Thyroid gland (tissue), 4 donors: ENCODE results near the gene ARIH2. TPM values are rescaled to one million over a fixed set of nuclear protein-coding genes. Genes with fewer than 3 reads are reported as not detected.

Experiments
- DNase-seq, 2 donors: peaks; one replicate each; pipeline ENCODE4 v3.0.0-alpha.2; 2019
- H3K27ac ChIP-seq, 3 donors: fragments of 200-600 bp; sonication (generic); 1 replicate in 2 of 3; 2 replicates in 1 of 3; pipeline ENCODE4 v1.5.1; 2016 to 2019; ENCODE audit warnings: mild to moderate bottlenecking in 1 of 3, moderate library complexity in 1 of 3
- H3K27me3 ChIP-seq: fragments of 200-600 bp; sonication (generic); one replicate; pipeline ENCODE4 v1.5.1; 2019
- H3K36me3 ChIP-seq, 2 donors: fragments of 200-600 bp; sonication (generic); one replicate each; pipeline ENCODE4 v1.5.1; 2016 to 2019
- H3K4me1 ChIP-seq, 2 donors: fragments of 200-600 bp; sonication (generic); one replicate each; pipeline ENCODE4 v1.5.1; 2017 to 2019
- H3K4me3 ChIP-seq, 3 donors: fragments of 200-600 bp; sonication (generic); replicated peaks in 1 of 3; 1 replicate in 2 of 3; 2 replicates in 1 of 3; pipeline ENCODE4 v1.5.1; 2016; ENCODE audit warnings: mild to moderate bottlenecking in 1 of 3
- H3K9me3 ChIP-seq: fragments of 200-600 bp; sonication (generic); one replicate; pipeline ENCODE4 v1.5.1; 2017
- POLR2A ChIP-seq, 2 donors: fragments of 450-650 bp; IDR thresholded peaks; one replicate each; pipeline ENCODE4 v1.6.1; 2017; ENCODE audit warnings: antibody characterized with exemption in 2 of 2, mild to moderate bottlenecking in 2 of 2, moderate library complexity in 1 of 2
- WGBS, 2 donors: methylation state at CpG; one replicate each; pipeline ENCODE4 v1.1.5; 2017; 5-methylcytosine and 5-hydroxymethylcytosine counted together
- intact Hi-C: fragments of 100-400 bp; cut with DNase I; formaldehyde crosslinking; loops from one replicate; pipeline ENCODE4 v1.15.1; 2023
- microRNA counts, 2 donors: library from miRNA; unstranded; fragments of <30 nt; microRNA quantifications; one replicate each; lab custom pipeline; 2016 to 2017
- microRNA-seq: library from miRNA; unstranded; fragments of <30 nt; microRNA quantifications from one replicate; pipeline ENCODE4, GENCODE V29; 2016
- small RNA-seq: library from RNA; depleted of rRNA; stranded (forward); fragments of <200 nt; gene quantifications from one replicate; pipeline ENCODE3, GENCODE V24; 2016
- total RNA-seq, 4 donors: library from RNA; depleted of rRNA; stranded (reverse); fragments of >200 nt; gene quantifications; one replicate each; pipeline ENCODE4 v1.2.3, GENCODE V29; 2016
- TF ChIP-seq, protein P1 (sequence below), 6 experiments: fragments of 200-600 bp in 3 of 6; fragments of 450-650 bp in 3 of 6; sonication (generic) in 3 of 6; IDR thresholded peaks; one replicate each; pipeline ENCODE4 v1.5.1; 2016 to 2019; ENCODE audit warnings: antibody characterized with exemption in 6 of 6, mild to moderate bottlenecking in 2 of 6, inconsistent platforms in 1 of 6, moderate library complexity in 1 of 6

Gene ARIH2
- total RNA-seq, 4 donors from 2014 or later: 108 to 136 (median 117) TPM

GRCh38 chr3:49035281-49035680 is 116.6 kb downstream of the ARIH2 start:
- TF ChIP-seq POLR2A (IDR thresholded peaks at IDR 0.05): no peak
- TF ChIP-seq, protein P1, sequence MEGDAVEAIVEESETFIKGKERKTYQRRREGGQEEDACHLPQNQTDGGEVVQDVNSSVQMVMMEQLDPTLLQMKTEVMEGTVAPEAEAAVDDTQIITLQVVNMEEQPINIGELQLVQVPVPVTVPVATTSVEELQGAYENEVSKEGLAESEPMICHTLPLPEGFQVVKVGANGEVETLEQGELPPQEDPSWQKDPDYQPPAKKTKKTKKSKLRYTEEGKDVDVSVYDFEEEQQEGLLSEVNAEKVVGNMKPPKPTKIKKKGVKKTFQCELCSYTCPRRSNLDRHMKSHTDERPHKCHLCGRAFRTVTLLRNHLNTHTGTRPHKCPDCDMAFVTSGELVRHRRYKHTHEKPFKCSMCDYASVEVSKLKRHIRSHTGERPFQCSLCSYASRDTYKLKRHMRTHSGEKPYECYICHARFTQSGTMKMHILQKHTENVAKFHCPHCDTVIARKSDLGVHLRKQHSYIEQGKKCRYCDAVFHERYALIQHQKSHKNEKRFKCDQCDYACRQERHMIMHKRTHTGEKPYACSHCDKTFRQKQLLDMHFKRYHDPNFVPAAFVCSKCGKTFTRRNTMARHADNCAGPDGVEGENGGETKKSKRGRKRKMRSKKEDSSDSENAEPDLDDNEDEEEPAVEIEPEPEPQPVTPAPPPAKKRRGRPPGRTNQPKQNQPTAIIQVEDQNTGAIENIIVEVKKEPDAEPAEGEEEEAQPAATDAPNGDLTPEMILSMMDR (IDR thresholded peaks at IDR 0.05): no peak
- intact Hi-C loops: no loop called here
- Histone ChIP-seq H3K9me3 (no peaks in the 10 kb centered on the region), H3K27me3 (no peaks in the 10 kb centered on the region), H3K4me3 (no peak overlapping the region), H3K27ac (no peak overlapping the region), H3K36me3 (peaks cover 30 to 44% of the 10 kb centered on the region in 2 donors), H3K4me1 (no peaks in the 10 kb centered on the region)
- no peak for DNase-seq
- 98% methylated on average over 3 of the region's 3 CpGs for WGBS, 2 donors

MicroRNAs within 50 kb of the gene (microRNA counts, 767-probe panel; counts per million panel counts)
- microRNA hsa-miR-191-5p (lab: Ali Mortazavi, UCI) (3,460 to 6,340 counts per million in 2 donors), microRNA hsa-miR-425-5p (lab: Ali Mortazavi, UCI) (1,730 to 2,159 counts per million in 2 donors)

Small RNA genes within 50 kb of the gene (microRNA-seq; reads per million reads assigned to microRNA genes)
- gene MIR191 (12,262 reads per million, percentile 94 among the genes with 10 or more reads in this experiment), gene MIR425 (708 reads per million, percentile 76 among the genes with 10 or more reads in this experiment)

Small RNA genes within 50 kb of the gene (small RNA-seq; reads per million reads assigned to genes)
- gene MIR191 (1,194 reads per million, percentile 99 among the genes with 10 or more reads in this experiment), gene MIR425 (2.1 reads per million, percentile 58 among the genes with 10 or more reads in this experiment)

Other genes with a start within 250 kb of the ARIH2 start
- gene NCKIPSD, start 232.9 kb upstream of the ARIH2 start, total RNA-seq: 10 to 100 TPM; 21.6 to 32.2 (median 31.7) TPM
- gene IP6K2, start 201.6 kb upstream of the ARIH2 start, total RNA-seq: 100 to 1,000 TPM in 2 of 4 donors, 10 to 100 TPM in 2; 64.3 to 145 (median 93.0) TPM
- gene PRKAR2A, start 71.0 kb upstream of the ARIH2 start, total RNA-seq: 10 to 100 TPM; 26.9 to 77.1 (median 46.2) TPM
- 10 to 100 TPM; 17.6 to 48.0 (median 33.7) TPM for gene SLC25A20, start 20.0 kb upstream of the ARIH2 start, total RNA-seq
- gene P4HTM, start 71.4 kb downstream of the ARIH2 start, total RNA-seq: 100 to 1,000 TPM in 1 of 4 donors, 10 to 100 TPM in 3; 73.5 to 117 (median 95.0) TPM
- gene WDR6, start 88.5 kb downstream of the ARIH2 start, total RNA-seq: 100 to 1,000 TPM; 125 to 169 (median 149) TPM
- gene DALRD3, start 99.7 kb downstream of the ARIH2 start, total RNA-seq: 10 to 100 TPM; 43.1 to 91.4 (median 60.0) TPM
- gene NDUFAF3, start 103.3 kb downstream of the ARIH2 start, total RNA-seq: 100 to 1,000 TPM; 120 to 305 (median 146) TPM
- 100 to 1,000 TPM in 3 of 4 donors, 10 to 100 TPM in 1; 92.9 to 159 (median 109) TPM for gene IMPDH2, start 110.6 kb downstream of the ARIH2 start, total RNA-seq
- gene QRICH1, start 175.2 kb downstream of the ARIH2 start, total RNA-seq: 100 to 1,000 TPM in 2 of 4 donors, 10 to 100 TPM in 2; 79.8 to 342 (median 98.3) TPM
- 100 to 1,000 TPM; 158 to 273 (median 251) TPM for gene QARS1, start 185.9 kb downstream of the ARIH2 start, total RNA-seq
- 100 to 1,000 TPM in 1 of 4 donors, 10 to 100 TPM in 3; 72.3 to 104 (median 77.4) TPM for gene USP19, start 202.0 kb downstream of the ARIH2 start, total RNA-seq
- gene LAMB2, start 214.2 kb downstream of the ARIH2 start, total RNA-seq: 100 to 1,000 TPM; 452 to 573 (median 527) TPM
- 10 to 100 TPM; 35.2 to 63.7 (median 58.5) TPM for gene CCDC71, start 247.5 kb downstream of the ARIH2 start, total RNA-seq